HepG2 (cell line): ENCODE measurements around the gene TMEM80. TPM values are rescaled to one million over a fixed set of nuclear protein-coding genes. Genes with fewer than 3 reads are reported as not detected.

Source experiments
- ELF3 ChIP-seq: IDR thresholded peaks from 2 replicates; pipeline ENCODE4 v1.6.1; 2016; ENCODE audit warnings: missing genetic modification reagents, missing compliant biosample characterization
- FOXA3 ChIP-seq: IDR thresholded peaks from 2 replicates; pipeline ENCODE4 v1.6.1; 2016; ENCODE audit warnings: missing genetic modification reagents, missing compliant biosample characterization
- MATR3 ChIP-seq: sonication (generic); formaldehyde crosslinking; IDR thresholded peaks from 2 replicates; pipeline ENCODE4 v1.4.0; 2020; ENCODE audit warnings: missing genetic modification reagents
- RCOR2 ChIP-seq: IDR thresholded peaks from 2 replicates; pipeline ENCODE4 v1.6.1; 2016; ENCODE audit warnings: missing biosample characterization, missing genetic modification reagents
- RFXANK ChIP-seq: IDR thresholded peaks from 2 replicates; pipeline ENCODE4 v1.6.1; 2016
- ZNF205 ChIP-seq: IDR thresholded peaks from 2 replicates; pipeline ENCODE4 v1.6.1; 2018; ENCODE audit warnings: missing biosample characterization, missing genetic modification reagents
- ZNF263 ChIP-seq: sonication (generic); formaldehyde crosslinking; IDR thresholded peaks from 2 replicates; pipeline ENCODE4 v1.4.0; 2020; ENCODE audit warnings: missing genetic modification reagents
- ZNF446 ChIP-seq: sonication (generic); formaldehyde crosslinking; IDR thresholded peaks from 2 replicates; pipeline ENCODE4 v1.5.0; 2020; ENCODE audit warnings: mild to moderate bottlenecking, missing genetic modification reagents
- ZNF737 ChIP-seq: sonication (generic); formaldehyde crosslinking; IDR thresholded peaks from 2 replicates; pipeline ENCODE4 v1.5.0; 2020; ENCODE audit warnings: missing genetic modification reagents, mild to moderate bottlenecking, borderline replicate concordance
- polyA plus RNA-seq, 8 experiments: library from polyadenylated mRNA; depleted of rRNA in 3 of 8; stranded (reverse) in 7 of 8; unstranded in 1 of 8; fragments of >200 nt; fragmentation: Illumina TruSeq in 4 of 8; extraction: Trizol in 4 of 8; gene quantifications; 2 replicates each; pipeline versions ENCODE4 v1.2.1 to v1.2.3, GENCODE V29; 2011 to 2016; ENCODE audit warnings: low read depth in 4 of 8, missing spikeins in 1 of 8, mixed read lengths in 1 of 8; ENCODE audit not compliant: insufficient read depth in 1 of 8
- total RNA-seq, 5 experiments: library from RNA; depleted of rRNA; stranded (reverse); fragments of >200 nt; fragmentation: Illumina TruSeq; extraction: Trizol; gene quantifications; 2 replicates each; pipeline ENCODE4 v1.2.3, GENCODE V29; 2016; ENCODE audit warnings: low read depth in 1 of 5
- TF ChIP-seq, protein P1 (sequence below): sonication (generic); formaldehyde crosslinking; IDR thresholded peaks from 2 replicates; pipeline ENCODE4 v1.5.0; 2020; ENCODE audit warnings: mild to moderate bottlenecking, missing genetic modification reagents, borderline replicate concordance
- TF ChIP-seq, protein P2 (sequence below): sonication (generic); formaldehyde crosslinking; IDR thresholded peaks from 2 replicates; pipeline ENCODE4 v1.5.0; 2020; ENCODE audit warnings: mild to moderate bottlenecking, missing genetic modification reagents
- TF ChIP-seq, protein P3 (sequence below): sonication (generic); formaldehyde crosslinking; IDR thresholded peaks from 2 replicates; pipeline ENCODE4 v1.4.0; 2020; ENCODE audit warnings: missing genetic modification reagents, borderline replicate concordance
- TF ChIP-seq, protein P4 (sequence below): sonication (generic); formaldehyde crosslinking; IDR thresholded peaks from 2 replicates; pipeline ENCODE4 v1.8.1; 2023; ENCODE audit warnings: mild to moderate bottlenecking, inconsistent platforms, moderate library complexity, missing genetic modification reagents, borderline replicate concordance

The TMEM80 gene
- total and polyA plus RNA-seq, 2 of the 13 experiments (the other 11 are each of a cell fraction or from before 2014, with no cell fraction given) = 5.6 to 17.1 TPM

DNA sequence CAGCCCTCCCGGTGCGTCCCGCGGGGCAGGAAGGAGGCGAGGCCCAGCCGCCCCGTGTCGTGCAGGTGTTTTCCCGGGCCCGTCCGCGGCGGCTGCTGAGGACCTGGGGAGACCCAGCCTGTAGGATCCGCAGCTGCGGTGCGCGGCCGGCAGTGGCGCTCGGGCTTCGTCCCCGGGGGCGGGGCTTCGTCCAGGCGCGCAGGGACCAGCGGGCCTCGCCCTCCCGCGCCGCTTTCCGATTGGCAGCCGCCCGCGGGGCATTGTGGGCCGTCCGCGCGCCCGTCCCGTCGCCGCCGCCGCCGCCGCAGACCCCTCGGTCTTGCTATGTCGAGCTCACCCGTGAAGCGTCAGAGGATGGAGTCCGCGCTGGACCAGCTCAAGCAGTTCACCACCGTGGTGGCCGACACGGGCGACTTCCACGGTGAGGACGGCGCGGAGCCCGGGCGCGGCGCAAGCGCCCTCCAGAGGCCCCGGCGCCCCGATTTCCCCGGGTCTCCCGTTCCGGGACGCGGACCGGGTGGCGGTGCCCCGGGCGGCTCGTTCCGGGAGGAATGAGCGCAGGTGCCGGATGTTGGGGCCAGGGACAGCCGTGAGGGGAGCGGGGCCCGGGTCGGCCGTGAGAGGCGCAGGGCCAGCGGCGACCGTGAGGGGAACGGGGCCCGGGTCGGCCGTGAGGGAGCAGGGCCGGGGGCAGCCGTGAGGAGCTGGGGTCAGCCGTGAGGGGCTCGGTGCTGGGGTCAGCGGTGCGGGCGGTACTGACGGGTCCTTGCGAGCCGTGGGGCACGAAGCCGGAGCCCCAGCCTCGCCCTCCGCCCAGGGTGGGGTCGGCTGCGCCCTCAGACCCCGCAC is 51.8 kb downstream of the TMEM80 start, which contains the start of gene TALDO1 (continued):
- TF ChIP-seq ZNF263 (peak; percentile 12; the same call in 1 of the 2 replicates), RFXANK (CRISPR knock-in tag) (no peak), MATR3 (CRISPR knock-in tag) (no peak), ZNF205 (CRISPR knock-in tag) (peak; percentile 70), ELF3 (CRISPR knock-in tag) (no peak; the same call in 1 of the 2 replicates), RCOR2 (CRISPR knock-in tag) (no peak), ZNF446 (CRISPR knock-in tag) (no peak; the same call in none of the 2 replicates), FOXA3 (CRISPR knock-in tag) (0 out of 2 replicates have a peak, but pooled peaks have one; percentile 4), ZNF737 (CRISPR knock-in tag) (no peak)
- TF ChIP-seq, protein P1, sequence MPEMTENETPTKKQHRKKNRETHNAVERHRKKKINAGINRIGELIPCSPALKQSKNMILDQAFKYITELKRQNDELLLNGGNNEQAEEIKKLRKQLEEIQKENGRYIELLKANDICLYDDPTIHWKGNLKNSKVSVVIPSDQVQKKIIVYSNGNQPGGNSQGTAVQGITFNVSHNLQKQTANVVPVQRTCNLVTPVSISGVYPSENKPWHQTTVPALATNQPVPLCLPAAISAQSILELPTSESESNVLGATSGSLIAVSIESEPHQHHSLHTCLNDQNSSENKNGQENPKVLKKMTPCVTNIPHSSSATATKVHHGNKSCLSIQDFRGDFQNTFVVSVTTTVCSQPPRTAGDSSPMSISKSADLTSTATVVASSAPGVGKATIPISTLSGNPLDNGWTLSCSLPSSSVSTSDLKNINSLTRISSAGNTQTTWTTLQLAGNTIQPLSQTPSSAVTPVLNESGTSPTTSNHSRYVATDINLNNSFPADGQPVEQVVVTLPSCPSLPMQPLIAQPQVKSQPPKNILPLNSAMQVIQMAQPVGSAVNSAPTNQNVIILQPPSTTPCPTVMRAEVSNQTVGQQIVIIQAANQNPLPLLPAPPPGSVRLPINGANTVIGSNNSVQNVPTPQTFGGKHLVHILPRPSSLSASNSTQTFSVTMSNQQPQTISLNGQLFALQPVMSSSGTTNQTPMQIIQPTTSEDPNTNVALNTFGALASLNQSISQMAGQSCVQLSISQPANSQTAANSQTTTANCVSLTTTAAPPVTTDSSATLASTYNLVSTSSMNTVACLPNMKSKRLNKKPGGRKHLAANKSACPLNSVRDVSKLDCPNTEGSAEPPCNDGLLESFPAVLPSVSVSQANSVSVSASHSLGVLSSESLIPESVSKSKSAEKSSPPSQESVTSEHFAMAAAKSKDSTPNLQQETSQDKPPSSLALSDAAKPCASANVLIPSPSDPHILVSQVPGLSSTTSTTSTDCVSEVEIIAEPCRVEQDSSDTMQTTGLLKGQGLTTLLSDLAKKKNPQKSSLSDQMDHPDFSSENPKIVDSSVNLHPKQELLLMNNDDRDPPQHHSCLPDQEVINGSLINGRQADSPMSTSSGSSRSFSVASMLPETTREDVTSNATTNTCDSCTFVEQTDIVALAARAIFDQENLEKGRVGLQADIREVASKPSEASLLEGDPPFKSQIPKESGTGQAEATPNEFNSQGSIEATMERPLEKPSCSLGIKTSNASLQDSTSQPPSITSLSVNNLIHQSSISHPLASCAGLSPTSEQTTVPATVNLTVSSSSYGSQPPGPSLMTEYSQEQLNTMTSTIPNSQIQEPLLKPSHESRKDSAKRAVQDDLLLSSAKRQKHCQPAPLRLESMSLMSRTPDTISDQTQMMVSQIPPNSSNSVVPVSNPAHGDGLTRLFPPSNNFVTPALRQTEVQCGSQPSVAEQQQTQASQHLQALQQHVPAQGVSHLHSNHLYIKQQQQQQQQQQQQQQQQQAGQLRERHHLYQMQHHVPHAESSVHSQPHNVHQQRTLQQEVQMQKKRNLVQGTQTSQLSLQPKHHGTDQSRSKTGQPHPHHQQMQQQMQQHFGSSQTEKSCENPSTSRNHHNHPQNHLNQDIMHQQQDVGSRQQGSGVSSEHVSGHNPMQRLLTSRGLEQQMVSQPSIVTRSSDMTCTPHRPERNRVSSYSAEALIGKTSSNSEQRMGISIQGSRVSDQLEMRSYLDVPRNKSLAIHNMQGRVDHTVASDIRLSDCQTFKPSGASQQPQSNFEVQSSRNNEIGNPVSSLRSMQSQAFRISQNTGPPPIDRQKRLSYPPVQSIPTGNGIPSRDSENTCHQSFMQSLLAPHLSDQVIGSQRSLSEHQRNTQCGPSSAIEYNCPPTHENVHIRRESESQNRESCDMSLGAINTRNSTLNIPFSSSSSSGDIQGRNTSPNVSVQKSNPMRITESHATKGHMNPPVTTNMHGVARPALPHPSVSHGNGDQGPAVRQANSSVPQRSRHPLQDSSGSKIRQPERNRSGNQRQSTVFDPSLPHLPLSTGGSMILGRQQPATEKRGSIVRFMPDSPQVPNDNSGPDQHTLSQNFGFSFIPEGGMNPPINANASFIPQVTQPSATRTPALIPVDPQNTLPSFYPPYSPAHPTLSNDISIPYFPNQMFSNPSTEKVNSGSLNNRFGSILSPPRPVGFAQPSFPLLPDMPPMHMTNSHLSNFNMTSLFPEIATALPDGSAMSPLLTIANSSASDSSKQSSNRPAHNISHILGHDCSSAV (CRISPR knock-in tag) = no peak
- TF ChIP-seq, protein P2, sequence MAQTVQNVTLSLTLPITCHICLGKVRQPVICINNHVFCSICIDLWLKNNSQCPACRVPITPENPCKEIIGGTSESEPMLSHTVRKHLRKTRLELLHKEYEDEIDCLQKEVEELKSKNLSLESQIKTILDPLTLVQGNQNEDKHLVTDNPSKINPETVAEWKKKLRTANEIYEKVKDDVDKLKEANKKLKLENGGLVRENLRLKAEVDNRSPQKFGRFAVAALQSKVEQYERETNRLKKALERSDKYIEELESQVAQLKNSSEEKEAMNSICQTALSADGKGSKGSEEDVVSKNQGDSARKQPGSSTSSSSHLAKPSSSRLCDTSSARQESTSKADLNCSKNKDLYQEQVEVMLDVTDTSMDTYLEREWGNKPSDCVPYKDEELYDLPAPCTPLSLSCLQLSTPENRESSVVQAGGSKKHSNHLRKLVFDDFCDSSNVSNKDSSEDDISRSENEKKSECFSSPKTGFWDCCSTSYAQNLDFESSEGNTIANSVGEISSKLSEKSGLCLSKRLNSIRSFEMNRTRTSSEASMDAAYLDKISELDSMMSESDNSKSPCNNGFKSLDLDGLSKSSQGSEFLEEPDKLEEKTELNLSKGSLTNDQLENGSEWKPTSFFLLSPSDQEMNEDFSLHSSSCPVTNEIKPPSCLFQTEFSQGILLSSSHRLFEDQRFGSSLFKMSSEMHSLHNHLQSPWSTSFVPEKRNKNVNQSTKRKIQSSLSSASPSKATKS (CRISPR knock-in tag) = no peak
- TF ChIP-seq, protein P3, sequence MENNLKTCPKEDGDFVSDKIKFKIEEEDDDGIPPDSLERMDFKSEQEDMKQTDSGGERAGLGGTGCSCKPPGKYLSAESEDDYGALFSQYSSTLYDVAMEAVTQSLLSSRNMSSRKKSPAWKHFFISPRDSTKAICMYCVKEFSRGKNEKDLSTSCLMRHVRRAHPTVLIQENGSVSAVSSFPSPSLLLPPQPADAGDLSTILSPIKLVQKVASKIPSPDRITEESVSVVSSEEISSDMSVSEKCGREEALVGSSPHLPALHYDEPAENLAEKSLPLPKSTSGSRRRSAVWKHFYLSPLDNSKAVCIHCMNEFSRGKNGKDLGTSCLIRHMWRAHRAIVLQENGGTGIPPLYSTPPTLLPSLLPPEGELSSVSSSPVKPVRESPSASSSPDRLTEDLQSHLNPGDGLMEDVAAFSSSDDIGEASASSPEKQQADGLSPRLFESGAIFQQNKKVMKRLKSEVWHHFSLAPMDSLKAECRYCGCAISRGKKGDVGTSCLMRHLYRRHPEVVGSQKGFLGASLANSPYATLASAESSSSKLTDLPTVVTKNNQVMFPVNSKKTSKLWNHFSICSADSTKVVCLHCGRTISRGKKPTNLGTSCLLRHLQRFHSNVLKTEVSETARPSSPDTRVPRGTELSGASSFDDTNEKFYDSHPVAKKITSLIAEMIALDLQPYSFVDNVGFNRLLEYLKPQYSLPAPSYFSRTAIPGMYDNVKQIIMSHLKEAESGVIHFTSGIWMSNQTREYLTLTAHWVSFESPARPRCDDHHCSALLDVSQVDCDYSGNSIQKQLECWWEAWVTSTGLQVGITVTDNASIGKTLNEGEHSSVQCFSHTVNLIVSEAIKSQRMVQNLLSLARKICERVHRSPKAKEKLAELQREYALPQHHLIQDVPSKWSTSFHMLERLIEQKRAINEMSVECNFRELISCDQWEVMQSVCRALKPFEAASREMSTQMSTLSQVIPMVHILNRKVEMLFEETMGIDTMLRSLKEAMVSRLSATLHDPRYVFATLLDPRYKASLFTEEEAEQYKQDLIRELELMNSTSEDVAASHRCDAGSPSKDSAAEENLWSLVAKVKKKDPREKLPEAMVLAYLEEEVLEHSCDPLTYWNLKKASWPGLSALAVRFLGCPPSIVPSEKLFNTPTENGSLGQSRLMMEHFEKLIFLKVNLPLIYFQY = no peak
- TF ChIP-seq, protein P4, sequence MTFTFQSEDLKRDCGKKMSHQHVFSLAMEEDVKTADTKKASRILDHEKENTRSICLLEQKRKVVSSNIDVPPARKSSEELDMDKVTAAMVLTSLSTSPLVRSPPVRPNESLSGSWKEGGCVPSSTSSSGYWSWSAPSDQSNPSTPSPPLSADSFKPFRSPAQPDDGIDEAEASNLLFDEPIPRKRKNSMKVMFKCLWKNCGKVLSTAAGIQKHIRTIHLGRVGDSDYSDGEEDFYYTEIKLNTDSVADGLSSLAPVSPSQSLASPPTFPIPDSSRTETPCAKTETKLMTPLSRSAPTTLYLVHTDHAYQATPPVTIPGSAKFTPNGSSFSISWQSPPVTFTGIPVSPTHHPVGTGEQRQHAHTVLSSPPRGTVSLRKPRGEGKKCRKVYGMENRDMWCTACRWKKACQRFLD (CRISPR knock-in tag) = no peak
